Measurements from ENCODE around the gene DIPK1A.

DNA sequence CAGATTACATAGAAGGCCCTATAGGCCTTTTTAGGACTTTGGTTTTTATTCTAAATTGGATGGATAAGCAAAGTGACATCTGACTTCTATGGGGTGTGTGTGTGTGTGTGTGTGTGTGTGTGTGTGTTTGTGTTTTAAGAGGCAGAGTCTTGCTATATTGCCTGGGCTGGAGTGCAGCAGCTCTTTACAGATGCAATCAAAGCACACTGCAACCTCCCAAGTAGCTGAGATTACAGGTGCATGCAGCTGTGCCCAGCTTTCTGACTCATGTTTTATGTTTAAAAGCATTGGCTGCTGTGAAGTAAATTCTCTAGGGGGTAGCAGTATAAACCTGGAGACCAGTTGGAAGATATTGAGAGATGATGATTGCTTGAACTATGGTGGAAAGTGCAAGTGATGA is 164.0 kb downstream of the DIPK1A start:
- TF ChIP-seq EZH2phosphoT487 (IDR thresholded peaks at IDR 0.05; ENCODE audit: insufficient read depth, low read depth): no peak
- TF ChIP-seq EZH2 (IDR thresholded peaks at IDR 0.05; ENCODE audit: insufficient read depth, poor library complexity, severe bottlenecking): no peak
